22Rv1 (cell line): ENCODE measurements around the gene APBA2.

Source experiments
- CTCF ChIP-seq: fragments of 450-650 bp; IDR thresholded peaks from 2 replicates; pipeline ENCODE4 v1.5.1; 2017; ENCODE audit warnings: mild to moderate bottlenecking
- ZFX ChIP-seq: fragments of 450-650 bp; IDR thresholded peaks from 2 replicates; pipeline ENCODE4 v1.6.1; 2017; ENCODE audit warnings: antibody characterized with exemption, borderline replicate concordance

- no peak for TF ChIP-seq CTCF
- no peak for TF ChIP-seq ZFX
These were observed 11.2 kb downstream of the APBA2 start for GRCh38 chr15:28896951-28897350.
